Measurements from ENCODE around the gene NKAPD1. TPM values are rescaled to one million over a fixed set of nuclear protein-coding genes. Genes with fewer than 3 reads are reported as not detected.

Gene NKAPD1
- polyA plus RNA-seq, 1 of the 3 experiments (the other 2 are of a cell fraction): 9.2 TPM

GRCh38 chr11:112100462-112100861 lies 26.4 kb downstream of the NKAPD1 start:
- H3K4me2 ChIP-seq: no peak overlapping the region
- POLR2A ChIA-PET: interaction anchor here (0.6 kb wide), 1 partner anchor 16 kb away, joined by 4 read pairs; no protein-coding TSS in a partner anchor
- no peak for DNase-seq

GRCh38 chr11:112103446-112103845 lies 29.3 kb downstream of the NKAPD1 start:
- ChIA-PET POLR2A (no interaction called here), CTCF (interaction anchor here (1.5 to 3.3 kb wide), 2 partner anchors 10 to 177 kb away, joined by 3 to 25 read pairs; no protein-coding TSS in a partner anchor)
- H3K36me3 ChIP-seq (replicated peaks in 1 of 2; ENCODE audit: control insufficient read depth in 1 of 2, insufficient read depth in 2 of 2, low read length in 1 of 2): no peaks in the 10 kb centered on the region
- H3K4me1 ChIP-seq (ENCODE audit: control insufficient read depth in 1 of 2, insufficient read depth in 2 of 2, low read depth in 1 of 2, low read length in 1 of 2): no peaks in the 10 kb centered on the region
- no peaks in the 10 kb centered on the region for H3K27me3 ChIP-seq (ENCODE audit: insufficient read depth)
- no peak overlapping the region for H3K27ac ChIP-seq (ENCODE audit: low read depth in 2 of 2, low read length in 1 of 2)
- no peaks in the 10 kb centered on the region for H4K20me1 ChIP-seq (ENCODE audit: insufficient read depth)
- H3K9me3 ChIP-seq: no peaks in the 10 kb centered on the region
- no peak overlapping the region for H2AFZ ChIP-seq (ENCODE audit: low read depth)
- H3K79me2 ChIP-seq (ENCODE audit: insufficient read depth): no peaks in the 10 kb centered on the region; the same call in 1 of the 2 replicates
- 95% methylated on average over 5 of the region's 6 CpGs for WGBS (ENCODE audit: low lambda C conversion rate)
- no peak overlapping the region for H3K9ac ChIP-seq
- no peak overlapping the region for H3K4me2 ChIP-seq
- no peak overlapping the region for H3K4me3 ChIP-seq (ENCODE audit: low read depth in 2 of 2, low read length in 1 of 2)
- no peaks in the 10 kb centered on the region for H3F3A ChIP-seq (replicated peaks; ENCODE audit: insufficient read depth)
- DNase-seq: no peak
- no peaks in the 10 kb centered on the region for H3K9me2 ChIP-seq
- no peak for TF ChIP-seq EZH2phosphoT487 (IDR thresholded peaks at IDR 0.05; ENCODE audit: borderline replicate concordance, low read depth)
- no peak for TF ChIP-seq IRF3 (IDR thresholded peaks at IDR 0.05; ENCODE audit: low read depth, low read length)
- TF ChIP-seq NFIC (IDR thresholded peaks at IDR 0.05; ENCODE audit: borderline replicate concordance): no peak
- TF ChIP-seq ELF1 (IDR thresholded peaks at IDR 0.05): no peak
- TF ChIP-seq TEAD4 (IDR thresholded peaks at IDR 0.05; ENCODE audit: borderline replicate concordance, insufficient read depth): no peak
- no peak for TF ChIP-seq FOXJ3 (CRISPR knock-in tag; IDR thresholded peaks at IDR 0.05)
- TF ChIP-seq FOSL2 (IDR thresholded peaks at IDR 0.05; ENCODE audit: borderline replicate concordance, low read depth): no peak
- TF ChIP-seq TCF12 (IDR thresholded peaks at IDR 0.05): no peak
- no peak for TF ChIP-seq REST (IDR thresholded peaks at IDR 0.05; ENCODE audit: low read depth, low read length)
- no peak for TF ChIP-seq SMC3 (IDR thresholded peaks at IDR 0.05; ENCODE audit: low read depth, low read length)
- no peak for TF ChIP-seq PBX3 (IDR thresholded peaks at IDR 0.05)
- no peak for TF ChIP-seq MEF2A (IDR thresholded peaks at IDR 0.05; ENCODE audit: borderline replicate concordance, low read depth)
- TF ChIP-seq GABPA (IDR thresholded peaks at IDR 0.05; ENCODE audit: low read depth): no peak

More at GRCh38 chr11:112100462-112100861, 26.4 kb downstream of the NKAPD1 start:
- CTCF ChIA-PET: interaction anchor here (1.3 to 2.2 kb wide), 2 partner anchors 13 to 75 kb away, joined by 3 to 12 read pairs; partner anchors contain the start of gene BCO2
- TF ChIP-seq USF1 (IDR thresholded peaks at IDR 0.05; ENCODE audit: borderline replicate concordance, low read depth): no peak
- TF ChIP-seq TAF1 (IDR thresholded peaks at IDR 0.05; ENCODE audit: borderline replicate concordance, low read depth, low read length): no peak
- no peak for TF ChIP-seq PBX3 (IDR thresholded peaks at IDR 0.05)
- TF ChIP-seq TCF12 (IDR thresholded peaks at IDR 0.05): no peak
- TF ChIP-seq POLR2AphosphoS5 (IDR thresholded peaks at IDR 0.05; ENCODE audit: low read depth, low read length): no peak
- no peak for TF ChIP-seq EP300 (IDR thresholded peaks at IDR 0.05; ENCODE audit: borderline replicate concordance in 1 of 2, low read depth in 1 of 2, low read length in 1 of 2)
- TF ChIP-seq RFX5 (IDR thresholded peaks at IDR 0.05; ENCODE audit: low read length): no peak
- TF ChIP-seq FOXJ3 (CRISPR knock-in tag; IDR thresholded peaks at IDR 0.05): no peak
- TF ChIP-seq FOXM1 (IDR thresholded peaks at IDR 0.05; ENCODE audit: low read depth): no peak
- no peak for TF ChIP-seq CHD2 (IDR thresholded peaks at IDR 0.05; ENCODE audit: low read length, partially characterized antibody)
- H3K9ac ChIP-seq: no peak overlapping the region
- H3K27me3 ChIP-seq (ENCODE audit: insufficient read depth): no peaks in the 10 kb centered on the region
- H3F3A ChIP-seq (replicated peaks; ENCODE audit: insufficient read depth): no peaks in the 10 kb centered on the region
- no peaks in the 10 kb centered on the region for H4K20me1 ChIP-seq (ENCODE audit: insufficient read depth)
- H3K36me3 ChIP-seq (replicated peaks in 1 of 2; ENCODE audit: control insufficient read depth in 1 of 2, insufficient read depth in 2 of 2, low read length in 1 of 2): peaks cover 8 to 9% of the 10 kb centered on the region in 2 experiments
- H3K79me2 ChIP-seq (ENCODE audit: insufficient read depth): no peaks in the 10 kb centered on the region; the same call in 1 of the 2 replicates
- H3K9me2 ChIP-seq: no peaks in the 10 kb centered on the region
- H3K4me1 ChIP-seq (ENCODE audit: control insufficient read depth in 1 of 2, insufficient read depth in 2 of 2, low read depth in 1 of 2, low read length in 1 of 2): no peaks in the 10 kb centered on the region
- H2AFZ ChIP-seq (ENCODE audit: low read depth): no peak overlapping the region
- no peaks in the 10 kb centered on the region for H3K9me3 ChIP-seq
- H3K27ac ChIP-seq (ENCODE audit: low read depth in 2 of 2, low read length in 1 of 2): no peak overlapping the region
- H3K4me3 ChIP-seq (ENCODE audit: low read depth in 2 of 2, low read length in 1 of 2): no peak overlapping the region
- WGBS (ENCODE audit: low lambda C conversion rate): 76% methylated on average over 2 of the region's 2 CpGs
